ENCODE results near the gene ANKLE1. TPM values are rescaled to one million over a fixed set of nuclear protein-coding genes. Genes with fewer than 3 reads are reported as not detected.

Gene ANKLE1
- total RNA-seq, 2 donors from 2014 or later = 0.51 TPM; not detected in 1

- Histone ChIP-seq H3K27me3 (no peaks in the 10 kb centered on the region), H3K27ac (peak overlapping the region; percentile 78 to 84)
Measured at GRCh38 chr19:17242431-17243208, 39.1 kb upstream of the ANKLE1 start.

GRCh38 chr19:17243211-17243829 is 38.4 kb upstream of the ANKLE1 start:
- DNase-seq (ENCODE audit: low spot score) = no peak
- no peak for TF ChIP-seq CTCF (IDR thresholded peaks at IDR 0.05)
- peak overlapping the region; percentile 67 to 78 for H3K4me3 ChIP-seq
- H3K9me3 ChIP-seq = no peaks in the 10 kb centered on the region
- H3K4me1 ChIP-seq = peaks cover 0 to 41% of the 10 kb centered on the region in 2 donors
- H3K27me3 ChIP-seq = no peaks in the 10 kb centered on the region
- H3K27ac ChIP-seq = peak overlapping the region; percentile 78 to 84
- peaks cover 2% of the 10 kb centered on the region for H3K36me3 ChIP-seq

More at GRCh38 chr19:17242431-17243208, 39.1 kb upstream of the ANKLE1 start:
- Histone ChIP-seq H3K4me3 (no peak overlapping the region), H3K9me3 (no peaks in the 10 kb centered on the region), H3K36me3 (peaks cover 9% of the 10 kb centered on the region), H3K4me1 (peaks cover 0 to 41% of the 10 kb centered on the region in 2 donors)
- no peak for DNase-seq (ENCODE audit: low spot score)
- TF ChIP-seq CTCF (IDR thresholded peaks at IDR 0.05) = no peak

- Histone ChIP-seq H3K4me3 (peak overlapping the region; percentile 67 to 78), H3K27ac (peak overlapping the region; percentile 78 to 84), H3K9me3 (no peaks in the 10 kb centered on the region), H3K36me3 (no peaks in the 10 kb centered on the region), H3K27me3 (no peaks in the 10 kb centered on the region), H3K4me1 (peaks cover 0 to 41% of the 10 kb centered on the region in 2 donors)
- no peak for TF ChIP-seq CTCF (IDR thresholded peaks at IDR 0.05)
- peak; percentile 76 for DNase-seq (ENCODE audit: low spot score)
Measured at GRCh38 chr19:17243830-17244617, 37.7 kb upstream of the ANKLE1 start.

GRCh38 chr19:17244618-17245534 is 36.8 kb upstream of the ANKLE1 start:
- peak overlapping the region; percentile 78 to 84 for H3K27ac ChIP-seq
- H3K4me3 ChIP-seq = peak overlapping the region; percentile 67 to 78
- no peak for TF ChIP-seq CTCF (IDR thresholded peaks at IDR 0.05)
- peaks cover 0 to 41% of the 10 kb centered on the region in 2 donors for H3K4me1 ChIP-seq
- H3K9me3 ChIP-seq = no peaks in the 10 kb centered on the region
- H3K36me3 ChIP-seq = no peaks in the 10 kb centered on the region
- H3K27me3 ChIP-seq = no peaks in the 10 kb centered on the region
- DNase-seq (ENCODE audit: low spot score) = no peak

- peak within 1 kb of the TSS; percentile 78 to 86 for H3K27ac ChIP-seq
- H3K4me3 ChIP-seq = peak within 1 kb of the TSS; percentile 67 to 78
- no peaks in the 10 kb centered on the region for H3K9me3 ChIP-seq
- TF ChIP-seq CTCF (IDR thresholded peaks at IDR 0.05) = no peak
- H3K4me1 ChIP-seq = peaks cover 0 to 41% of the 10 kb centered on the region in 2 donors
- H3K27me3 ChIP-seq = no peaks in the 10 kb centered on the region
- no peak for DNase-seq (ENCODE audit: low spot score)
- H3K36me3 ChIP-seq = no peaks in the 10 kb centered on the region
Measured at GRCh38 chr19:17245535-17245984, 36.1 kb upstream of the ANKLE1 start, which contains the start of gene NR2F6. Gene NR2F6, minus strand, starts transcription at chr19:17245919. Its CDS starts 699 bp downstream, at chr19:17245220.
